DND-41 (cell line): ENCODE results near the gene KDELR1.

ENCODE experiments used
- EZH2 ChIP-seq: IDR thresholded peaks from 3 replicates; pipeline ENCODE4 v1.6.1; 2012; ENCODE audit warnings: borderline replicate concordance, low read depth, mild to moderate bottlenecking, moderate library complexity, low read length, inconsistent platforms; ENCODE audit not compliant: severe bottlenecking
- TF ChIP-seq, protein P1 (sequence below): IDR thresholded peaks from 2 replicates; pipeline ENCODE4 v1.5.1; 2012; ENCODE audit warnings: borderline replicate concordance, low read length, moderate library complexity, mild to moderate bottlenecking; ENCODE audit not compliant: poor library complexity, severe bottlenecking; ENCODE audit errors: extremely low read depth

DNA sequence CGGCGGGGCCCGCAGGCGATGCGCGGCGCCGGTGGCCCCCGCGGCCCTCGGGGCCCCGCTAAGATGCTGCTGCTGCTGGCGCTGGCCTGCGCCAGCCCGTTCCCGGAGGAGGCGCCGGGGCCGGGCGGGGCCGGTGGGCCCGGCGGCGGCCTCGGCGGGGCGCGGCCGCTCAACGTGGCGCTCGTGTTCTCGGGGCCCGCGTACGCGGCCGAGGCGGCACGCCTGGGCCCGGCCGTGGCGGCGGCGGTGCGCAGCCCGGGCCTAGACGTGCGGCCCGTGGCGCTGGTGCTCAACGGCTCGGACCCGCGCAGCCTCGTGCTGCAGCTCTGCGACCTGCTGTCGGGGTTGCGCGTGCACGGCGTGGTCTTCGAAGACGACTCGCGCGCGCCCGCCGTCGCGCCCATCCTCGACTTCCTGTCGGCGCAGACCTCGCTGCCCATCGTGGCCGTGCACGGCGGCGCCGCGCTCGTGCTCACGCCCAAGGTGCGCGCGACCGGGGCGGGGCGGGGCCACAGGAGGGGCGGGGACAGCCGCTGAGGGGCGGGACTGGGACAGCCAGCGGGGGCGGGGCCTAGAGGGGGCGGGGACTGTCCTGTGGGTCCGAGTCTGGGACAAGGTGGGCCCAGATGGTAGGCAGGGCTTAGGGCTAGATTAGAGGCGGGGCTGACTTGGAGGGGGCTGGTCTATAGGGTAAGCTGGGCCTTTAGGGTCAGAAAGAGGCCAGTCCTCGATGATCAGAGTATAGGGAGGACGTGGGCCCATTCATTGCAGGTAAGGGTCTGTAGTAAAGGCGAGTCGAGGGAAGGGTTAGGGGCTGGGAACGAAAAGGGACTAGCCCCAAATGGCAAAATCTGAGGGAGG, 7.3 kb upstream of the KDELR1 start:
- TF ChIP-seq EZH2: no peak
- TF ChIP-seq, protein P1, sequence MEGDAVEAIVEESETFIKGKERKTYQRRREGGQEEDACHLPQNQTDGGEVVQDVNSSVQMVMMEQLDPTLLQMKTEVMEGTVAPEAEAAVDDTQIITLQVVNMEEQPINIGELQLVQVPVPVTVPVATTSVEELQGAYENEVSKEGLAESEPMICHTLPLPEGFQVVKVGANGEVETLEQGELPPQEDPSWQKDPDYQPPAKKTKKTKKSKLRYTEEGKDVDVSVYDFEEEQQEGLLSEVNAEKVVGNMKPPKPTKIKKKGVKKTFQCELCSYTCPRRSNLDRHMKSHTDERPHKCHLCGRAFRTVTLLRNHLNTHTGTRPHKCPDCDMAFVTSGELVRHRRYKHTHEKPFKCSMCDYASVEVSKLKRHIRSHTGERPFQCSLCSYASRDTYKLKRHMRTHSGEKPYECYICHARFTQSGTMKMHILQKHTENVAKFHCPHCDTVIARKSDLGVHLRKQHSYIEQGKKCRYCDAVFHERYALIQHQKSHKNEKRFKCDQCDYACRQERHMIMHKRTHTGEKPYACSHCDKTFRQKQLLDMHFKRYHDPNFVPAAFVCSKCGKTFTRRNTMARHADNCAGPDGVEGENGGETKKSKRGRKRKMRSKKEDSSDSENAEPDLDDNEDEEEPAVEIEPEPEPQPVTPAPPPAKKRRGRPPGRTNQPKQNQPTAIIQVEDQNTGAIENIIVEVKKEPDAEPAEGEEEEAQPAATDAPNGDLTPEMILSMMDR: no peak
